Measurements from ENCODE around the gene ADPRS. TPM values are rescaled to one million over a fixed set of nuclear protein-coding genes. Genes with fewer than 3 reads are reported as not detected.
A peak's percentile ranks its signal among the peaks of the same experiment; 100 is the strongest.

Gene ADPRS
- total RNA-seq, result 10 to 100 TPM; 20.3 to 43.0 TPM
- 10 to 100 TPM; 41.3 to 46.1 TPM for polyA plus RNA-seq (ENCODE audit: insufficient read length in 2 of 2)
- long read RNA-seq, donor 1, transcript ADPRHL2-201 (6 exons, 1,668 nt), result major isoform, 14 of 14 reads
- long read RNA-seq, donor 1, partial matches to known transcripts, result 0 of 14 reads
- long read RNA-seq, donor 1, other reads (novel, unspliced or antisense), result 0 of 14 reads
- long read RNA-seq, donor 2, transcript ADPRHL2-201 (6 exons, 1,668 nt), result major isoform, 8 of 17 reads
- long read RNA-seq, donor 2, partial matches to known transcripts, result 9 of 17 reads
- long read RNA-seq, donor 2, other reads (novel, unspliced or antisense), result 0 of 17 reads
- long read RNA-seq, donor 3, partial matches to known transcripts, result 0 of 3 reads
- long read RNA-seq, donor 3, other reads (novel, unspliced or antisense), result 0 of 3 reads
- long read RNA-seq, donor 4, transcript ADPRHL2-201 (6 exons, 1,668 nt), result major isoform, 15 of 56 reads
- long read RNA-seq, donor 4, partial matches to known transcripts, result 41 of 56 reads
- long read RNA-seq, donor 4, other reads (novel, unspliced or antisense), result 0 of 56 reads

GRCh38 chr1:36088577-36089392 lies at the start of gene ADPRS:
Gene ADPRS (plus strand): TSS chr1:36088892. CDS start chr1:36088905, 13 bp downstream.
- peaks cover 81% of the 10 kb centered on the region for H3K4me1 ChIP-seq (ENCODE audit: control insufficient read depth, insufficient read depth, low read length)
- H3K27me3 ChIP-seq (ENCODE audit: control insufficient read depth, insufficient read depth, low read length), result no peaks in the 10 kb centered on the region
- peak; percentile 68 to 96 (median 80) for DNase-seq (ENCODE audit: low read depth in 4 of 6, low spot score in 6 of 6)

GRCh38 chr1:36040238-36040637 lies 48.5 kb upstream of the ADPRS start:
- H3K4me3 ChIP-seq (ENCODE audit: low read depth, low read length), result no peak overlapping the region
- peaks cover 38% of the 10 kb centered on the region for H3K36me3 ChIP-seq (ENCODE audit: control insufficient read depth, insufficient read depth, low read length)
- no peaks in the 10 kb centered on the region for H3K9me3 ChIP-seq (ENCODE audit: control insufficient read depth, insufficient read depth, low read length)
- no peaks in the 10 kb centered on the region for H3K4me1 ChIP-seq (ENCODE audit: control insufficient read depth, insufficient read depth, low read length)
- H3K27ac ChIP-seq (ENCODE audit: low read depth, low read length), result no peak overlapping the region
- H3K27me3 ChIP-seq (ENCODE audit: control insufficient read depth, insufficient read depth, low read length), result no peaks in the 10 kb centered on the region
- WGBS (ENCODE audit: insufficient coverage), result no CpG with 5 or more reads among the region's 2 CpGs
- DNase-seq (ENCODE audit: low read depth in 4 of 6, low spot score in 6 of 6), result no peak

More at GRCh38 chr1:36088577-36089392, at the start of gene ADPRS:
- H3K27ac ChIP-seq (ENCODE audit: low read depth, low read length), result peak within 1 kb of the TSS; percentile 67
- WGBS (ENCODE audit: insufficient coverage), result 0% methylated on average over 84 of the region's 84 CpGs
- peaks cover 63% of the 10 kb centered on the region for H3K36me3 ChIP-seq (ENCODE audit: control insufficient read depth, insufficient read depth, low read length)
- no peaks in the 10 kb centered on the region for H3K9me3 ChIP-seq (ENCODE audit: control insufficient read depth, insufficient read depth, low read length)
- H3K4me3 ChIP-seq (ENCODE audit: low read depth, low read length), result peak within 1 kb of the TSS; percentile 86

- H3K27ac ChIP-seq (ENCODE audit: low read depth, low read length), result no peak overlapping the region
- no peak overlapping the region for H3K4me3 ChIP-seq (ENCODE audit: low read depth, low read length)
- no peaks in the 10 kb centered on the region for H3K4me1 ChIP-seq (ENCODE audit: control insufficient read depth, insufficient read depth, low read length)
- DNase-seq (ENCODE audit: low read depth in 4 of 6, low spot score in 6 of 6), result no peak
- H3K36me3 ChIP-seq (ENCODE audit: control insufficient read depth, insufficient read depth, low read length), result peaks cover 22% of the 10 kb centered on the region
- H3K27me3 ChIP-seq (ENCODE audit: control insufficient read depth, insufficient read depth, low read length), result no peaks in the 10 kb centered on the region
- no peaks in the 10 kb centered on the region for H3K9me3 ChIP-seq (ENCODE audit: control insufficient read depth, insufficient read depth, low read length)
These were observed 36.9 kb upstream of the ADPRS start for GRCh38 chr1:36051821-36052220.

- H3K27ac ChIP-seq (ENCODE audit: low read depth, low read length), result no peak overlapping the region
- peaks cover 8% of the 10 kb centered on the region for H3K36me3 ChIP-seq (ENCODE audit: control insufficient read depth, insufficient read depth, low read length)
- H3K4me1 ChIP-seq (ENCODE audit: control insufficient read depth, insufficient read depth, low read length), result no peaks in the 10 kb centered on the region
- no peak for DNase-seq (ENCODE audit: low read depth in 4 of 6, low spot score in 6 of 6)
- no peak overlapping the region for H3K4me3 ChIP-seq (ENCODE audit: low read depth, low read length)
- no peaks in the 10 kb centered on the region for H3K27me3 ChIP-seq (ENCODE audit: control insufficient read depth, insufficient read depth, low read length)
- H3K9me3 ChIP-seq (ENCODE audit: control insufficient read depth, insufficient read depth, low read length), result no peaks in the 10 kb centered on the region
These were observed 34.7 kb upstream of the ADPRS start for GRCh38 chr1:36053978-36054377.

GRCh38 chr1:36055706-36056105 lies 33.0 kb upstream of the ADPRS start:
- no peak overlapping the region for H3K4me3 ChIP-seq (ENCODE audit: low read depth, low read length)
- WGBS (ENCODE audit: insufficient coverage), result no CpG with 5 or more reads among the region's 5 CpGs
- no peaks in the 10 kb centered on the region for H3K27me3 ChIP-seq (ENCODE audit: control insufficient read depth, insufficient read depth, low read length)
- no peak overlapping the region for H3K27ac ChIP-seq (ENCODE audit: low read depth, low read length)
- no peaks in the 10 kb centered on the region for H3K4me1 ChIP-seq (ENCODE audit: control insufficient read depth, insufficient read depth, low read length)
- peaks cover 5% of the 10 kb centered on the region for H3K36me3 ChIP-seq (ENCODE audit: control insufficient read depth, insufficient read depth, low read length)
- no peak for DNase-seq (ENCODE audit: low read depth in 4 of 6, low spot score in 6 of 6)
- no peaks in the 10 kb centered on the region for H3K9me3 ChIP-seq (ENCODE audit: control insufficient read depth, insufficient read depth, low read length)

GRCh38 chr1:36062315-36062714 lies 26.4 kb upstream of the ADPRS start:
- no CpG with 5 or more reads among the region's 1 CpG for WGBS (ENCODE audit: insufficient coverage)

GRCh38 chr1:36067871-36068270 lies 20.8 kb upstream of the ADPRS start:
- no peak overlapping the region for H3K27ac ChIP-seq (ENCODE audit: low read depth, low read length)
- H3K4me3 ChIP-seq (ENCODE audit: low read depth, low read length), result no peak overlapping the region
- peaks cover 4% of the 10 kb centered on the region for H3K4me1 ChIP-seq (ENCODE audit: control insufficient read depth, insufficient read depth, low read length)
- H3K9me3 ChIP-seq (ENCODE audit: control insufficient read depth, insufficient read depth, low read length), result no peaks in the 10 kb centered on the region
- H3K36me3 ChIP-seq (ENCODE audit: control insufficient read depth, insufficient read depth, low read length), result no peaks in the 10 kb centered on the region
- no peaks in the 10 kb centered on the region for H3K27me3 ChIP-seq (ENCODE audit: control insufficient read depth, insufficient read depth, low read length)
- DNase-seq (ENCODE audit: low read depth in 4 of 6, low spot score in 6 of 6), result no peak

More at GRCh38 chr1:36062315-36062714, 26.4 kb upstream of the ADPRS start:
- peaks cover 2% of the 10 kb centered on the region for H3K36me3 ChIP-seq (ENCODE audit: control insufficient read depth, insufficient read depth, low read length)
- peaks cover under 1% of the 10 kb centered on the region for H3K4me1 ChIP-seq (ENCODE audit: control insufficient read depth, insufficient read depth, low read length)
- no peak overlapping the region for H3K27ac ChIP-seq (ENCODE audit: low read depth, low read length)
- DNase-seq (ENCODE audit: low read depth in 4 of 6, low spot score in 6 of 6), result no peak
- H3K4me3 ChIP-seq (ENCODE audit: low read depth, low read length), result no peak overlapping the region
- H3K27me3 ChIP-seq (ENCODE audit: control insufficient read depth, insufficient read depth, low read length), result no peaks in the 10 kb centered on the region
- no peaks in the 10 kb centered on the region for H3K9me3 ChIP-seq (ENCODE audit: control insufficient read depth, insufficient read depth, low read length)

- Histone ChIP-seq H3K27ac (ENCODE audit: low read depth, low read length) (no peak overlapping the region), H3K4me3 (ENCODE audit: low read depth, low read length) (no peak overlapping the region), H3K9me3 (ENCODE audit: control insufficient read depth, insufficient read depth, low read length) (no peaks in the 10 kb centered on the region), H3K36me3 (ENCODE audit: control insufficient read depth, insufficient read depth, low read length) (no peaks in the 10 kb centered on the region), H3K4me1 (ENCODE audit: control insufficient read depth, insufficient read depth, low read length) (peaks cover 4% of the 10 kb centered on the region), H3K27me3 (ENCODE audit: control insufficient read depth, insufficient read depth, low read length) (no peaks in the 10 kb centered on the region)
- WGBS (ENCODE audit: insufficient coverage), result no CpG with 5 or more reads among the region's 2 CpGs
- DNase-seq (ENCODE audit: low read depth in 4 of 6, low spot score in 6 of 6), result no peak
These were observed 19.8 kb upstream of the ADPRS start for GRCh38 chr1:36068866-36069265.

GRCh38 chr1:36070349-36070748 lies 18.3 kb upstream of the ADPRS start:
- Histone ChIP-seq H3K4me3 (ENCODE audit: low read depth, low read length) (no peak overlapping the region), H3K9me3 (ENCODE audit: control insufficient read depth, insufficient read depth, low read length) (no peaks in the 10 kb centered on the region), H3K36me3 (ENCODE audit: control insufficient read depth, insufficient read depth, low read length) (no peaks in the 10 kb centered on the region), H3K27me3 (ENCODE audit: control insufficient read depth, insufficient read depth, low read length) (no peaks in the 10 kb centered on the region), H3K4me1 (ENCODE audit: control insufficient read depth, insufficient read depth, low read length) (peaks cover 4% of the 10 kb centered on the region), H3K27ac (ENCODE audit: low read depth, low read length) (no peak overlapping the region)
- WGBS (ENCODE audit: insufficient coverage), result no CpG with 5 or more reads among the region's 2 CpGs
- peak in 1 of 6 donors; percentile 28 for DNase-seq (ENCODE audit: low read depth in 4 of 6, low spot score in 6 of 6)
